BJ (cell line): ENCODE measurements around the gene ARSK. TPM values are rescaled to one million over a fixed set of nuclear protein-coding genes. Genes with fewer than 3 reads are reported as not detected.
"Not testable (repeated sequence)": the region's sequence is repeated elsewhere in the genome, so short reads cannot be mapped to it uniquely, and the experiment has no call there.

Source experiments
- CTCF ChIA-PET: fragments of 350-600 bp; formaldehyde crosslinking; extraction: SDS; loops from one replicate; lab custom pipeline; 2021; ENCODE audit warnings: antibody characterized with exemption, inconsistent platforms; lab: Yijun Ruan, JAX
- POLR2A ChIA-PET: fragments of 300-600 bp; sonication (Branson Sonifier 250); formaldehyde crosslinking; extraction: SDS; loops from one replicate; lab custom pipeline; 2021; ENCODE audit warnings: antibody characterized with exemption; lab: Charles Lee
- DNase-seq: peaks from one replicate; pipeline ENCODE4 v3.0.0-alpha.2; 2011; ENCODE audit warnings: low read depth
- H3K27me3 ChIP-seq: 2 replicates; pipeline ENCODE4 v1.6.0; 2011; ENCODE audit warnings: low read length; ENCODE audit not compliant: control insufficient read depth, insufficient read depth
- H3K36me3 ChIP-seq: 2 replicates; pipeline ENCODE4 v1.5.1; 2011; ENCODE audit warnings: low read length; ENCODE audit not compliant: control insufficient read depth, insufficient read depth
- H3K4me3 ChIP-seq: 2 replicates; pipeline ENCODE4 v1.5.1; 2011; ENCODE audit warnings: low read depth, mild to moderate bottlenecking, control low read depth, low read length
- polyA plus RNA-seq: library from polyadenylated mRNA; depleted of rRNA; stranded (reverse); fragments of >200 nt; gene quantifications from 2 replicates; pipeline ENCODE4 v1.2.3, GENCODE V29; 2011
- TF ChIP-seq, protein P1 (sequence below): IDR thresholded peaks from 2 replicates; pipeline ENCODE4 v1.5.1; 2011; ENCODE audit warnings: low read depth, mild to moderate bottlenecking, control low read depth, inconsistent platforms, low read length, moderate library complexity; ENCODE audit not compliant: insufficient read depth

Gene ARSK
- polyA plus RNA-seq, 1 experiment, result 8.0 TPM

DNA sequence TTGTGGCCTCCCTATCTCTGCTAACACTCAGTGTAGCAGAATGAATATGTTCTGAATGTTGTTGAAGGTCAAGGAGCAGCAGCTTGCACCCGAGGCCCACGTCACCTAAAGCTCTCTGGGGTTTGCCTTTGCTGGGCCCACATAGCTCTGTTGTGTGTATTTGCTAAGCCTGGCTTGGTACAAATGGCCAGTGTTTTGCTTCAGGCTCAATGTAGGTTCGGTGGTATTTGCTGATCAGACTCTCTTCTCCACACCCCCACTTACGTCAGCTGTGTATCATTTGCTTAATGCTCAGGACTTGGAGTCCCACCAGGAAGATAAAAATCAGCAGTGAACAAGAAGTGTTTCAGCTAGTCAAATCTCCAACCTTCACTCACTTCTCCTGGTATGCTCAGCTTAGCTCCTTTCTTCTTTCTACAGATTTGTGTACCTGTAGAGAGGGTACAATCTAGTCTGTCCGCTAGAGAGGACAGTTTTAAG lies 86.9 kb downstream of the ARSK start:
- Histone ChIP-seq H3K27me3 (peaks cover 2% of the 10 kb centered on the region; the same call in 1 of the 2 replicates), H3K36me3 (no peaks in the 10 kb centered on the region), H3K4me3 (no peak overlapping the region)
- DNase-seq, result no peak
- POLR2A ChIA-PET, result no interaction called here
- TF ChIP-seq, protein P1, sequence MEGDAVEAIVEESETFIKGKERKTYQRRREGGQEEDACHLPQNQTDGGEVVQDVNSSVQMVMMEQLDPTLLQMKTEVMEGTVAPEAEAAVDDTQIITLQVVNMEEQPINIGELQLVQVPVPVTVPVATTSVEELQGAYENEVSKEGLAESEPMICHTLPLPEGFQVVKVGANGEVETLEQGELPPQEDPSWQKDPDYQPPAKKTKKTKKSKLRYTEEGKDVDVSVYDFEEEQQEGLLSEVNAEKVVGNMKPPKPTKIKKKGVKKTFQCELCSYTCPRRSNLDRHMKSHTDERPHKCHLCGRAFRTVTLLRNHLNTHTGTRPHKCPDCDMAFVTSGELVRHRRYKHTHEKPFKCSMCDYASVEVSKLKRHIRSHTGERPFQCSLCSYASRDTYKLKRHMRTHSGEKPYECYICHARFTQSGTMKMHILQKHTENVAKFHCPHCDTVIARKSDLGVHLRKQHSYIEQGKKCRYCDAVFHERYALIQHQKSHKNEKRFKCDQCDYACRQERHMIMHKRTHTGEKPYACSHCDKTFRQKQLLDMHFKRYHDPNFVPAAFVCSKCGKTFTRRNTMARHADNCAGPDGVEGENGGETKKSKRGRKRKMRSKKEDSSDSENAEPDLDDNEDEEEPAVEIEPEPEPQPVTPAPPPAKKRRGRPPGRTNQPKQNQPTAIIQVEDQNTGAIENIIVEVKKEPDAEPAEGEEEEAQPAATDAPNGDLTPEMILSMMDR, result no peak
- CTCF ChIA-PET, result interaction anchor here (1.9 to 7.2 kb wide), 4 partner anchors 19 to 206 kb away, joined by 4 to 78 read pairs (median 24); no protein-coding TSS in a partner anchor

DNA sequence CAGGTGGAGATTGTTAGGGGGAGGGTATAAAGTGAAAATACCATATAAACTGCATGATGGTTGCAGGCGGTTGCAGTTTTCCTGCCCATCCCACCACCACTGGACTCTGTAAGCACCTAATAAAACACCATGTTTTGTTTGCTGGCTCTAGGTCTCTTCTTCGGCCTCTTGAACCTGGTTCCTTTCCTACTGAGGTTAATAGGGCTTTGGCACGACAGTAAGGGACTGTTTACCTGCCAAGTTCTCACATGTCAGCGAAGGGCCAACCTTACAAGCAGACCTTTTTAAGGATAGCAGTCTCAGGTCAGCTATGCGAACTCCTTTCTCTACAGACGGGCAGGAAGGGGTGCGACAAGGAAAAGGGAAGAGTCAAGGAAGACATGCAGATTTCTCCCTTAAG lies 88.3 kb downstream of the ARSK start:
- Histone ChIP-seq H3K27me3 (peaks cover 2% of the 10 kb centered on the region; the same call in 1 of the 2 replicates), H3K36me3 (no peaks in the 10 kb centered on the region), H3K4me3 (no peak overlapping the region)
- ChIA-PET CTCF (interaction anchor here (0.6 to 7.2 kb wide), 9 partner anchors 12 to 215 kb away, joined by 3 to 78 read pairs (median 3); no protein-coding TSS in a partner anchor), POLR2A (interaction anchor here (0.5 kb wide), 1 partner anchor 9 kb away, joined by 8 read pairs; no protein-coding TSS in a partner anchor)
- no peak for DNase-seq
- TF ChIP-seq, protein P1, result no peak

DNA sequence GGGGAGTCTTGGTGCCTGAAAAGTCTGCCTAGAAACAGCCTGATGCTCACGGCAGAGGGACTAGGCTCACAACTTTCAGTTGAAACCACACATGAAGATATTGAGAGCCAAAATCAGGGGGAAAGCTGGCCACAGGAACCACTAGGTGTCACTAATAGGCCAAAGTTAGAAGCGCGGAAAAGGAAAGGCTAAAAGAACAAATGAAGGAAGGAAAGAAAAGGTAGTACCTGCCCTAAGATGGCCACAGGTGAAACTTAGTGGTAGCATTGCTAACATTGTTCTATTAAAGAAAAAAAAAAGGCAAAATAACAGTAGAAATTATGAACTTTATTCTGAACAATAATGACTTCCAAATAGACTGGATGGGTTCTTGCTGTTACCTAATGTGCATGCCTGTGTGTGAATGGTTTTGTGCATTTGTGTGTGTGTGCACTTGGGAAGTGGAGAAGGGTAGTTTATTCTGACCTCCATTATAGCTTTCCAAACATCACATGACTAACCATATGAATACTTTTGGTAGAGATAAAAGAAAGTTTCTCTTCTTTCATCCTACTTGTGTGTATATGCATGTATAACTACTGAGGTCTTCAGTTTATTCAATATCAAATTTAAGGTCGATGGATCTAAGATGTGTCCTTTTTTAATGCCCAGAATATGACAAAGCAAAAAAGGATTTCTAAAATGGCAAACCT lies 89.6 kb downstream of the ARSK start:
- DNase-seq, result no peak
- POLR2A ChIA-PET, result no interaction called here
- CTCF ChIA-PET, result interaction anchor here (0.6 to 7.2 kb wide), 18 partner anchors 8 to 696 kb away, joined by 3 to 78 read pairs (median 4); no protein-coding TSS in a partner anchor
- H3K36me3 ChIP-seq, result no peaks in the 10 kb centered on the region
- no peaks in the 10 kb centered on the region for H3K27me3 ChIP-seq
- H3K4me3 ChIP-seq, result no peak overlapping the region
- TF ChIP-seq, protein P1, result peak; percentile 79

DNA sequence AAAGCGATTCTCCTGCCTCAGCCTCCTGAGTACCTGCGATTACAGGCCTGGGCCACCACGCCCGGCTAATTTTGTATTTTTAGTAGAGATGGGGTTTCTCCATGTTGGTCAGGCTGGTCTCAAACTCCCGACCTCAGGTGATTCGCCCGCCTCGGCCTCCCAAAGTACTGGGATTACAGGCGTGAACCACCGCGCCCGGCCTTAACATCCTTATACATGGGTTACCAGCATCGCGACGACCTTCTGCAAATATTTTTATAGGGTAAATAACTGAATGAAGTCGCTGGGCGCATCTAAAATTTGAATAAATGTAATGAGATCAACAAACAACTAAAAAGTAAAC lies 91.3 kb downstream of the ARSK start:
- ChIA-PET POLR2A (interaction anchor here (0.6 kb wide), 1 partner anchor 434 kb away, joined by 3 read pairs; no protein-coding TSS in a partner anchor), CTCF (interaction anchor here (0.9 to 7.2 kb wide), 11 partner anchors 14 to 202 kb away, joined by 3 to 78 read pairs (median 5); no protein-coding TSS in a partner anchor)
- not testable (repeated sequence) for DNase-seq, H3K27me3 ChIP-seq, H3K4me3 ChIP-seq, H3K36me3 ChIP-seq

DNA sequence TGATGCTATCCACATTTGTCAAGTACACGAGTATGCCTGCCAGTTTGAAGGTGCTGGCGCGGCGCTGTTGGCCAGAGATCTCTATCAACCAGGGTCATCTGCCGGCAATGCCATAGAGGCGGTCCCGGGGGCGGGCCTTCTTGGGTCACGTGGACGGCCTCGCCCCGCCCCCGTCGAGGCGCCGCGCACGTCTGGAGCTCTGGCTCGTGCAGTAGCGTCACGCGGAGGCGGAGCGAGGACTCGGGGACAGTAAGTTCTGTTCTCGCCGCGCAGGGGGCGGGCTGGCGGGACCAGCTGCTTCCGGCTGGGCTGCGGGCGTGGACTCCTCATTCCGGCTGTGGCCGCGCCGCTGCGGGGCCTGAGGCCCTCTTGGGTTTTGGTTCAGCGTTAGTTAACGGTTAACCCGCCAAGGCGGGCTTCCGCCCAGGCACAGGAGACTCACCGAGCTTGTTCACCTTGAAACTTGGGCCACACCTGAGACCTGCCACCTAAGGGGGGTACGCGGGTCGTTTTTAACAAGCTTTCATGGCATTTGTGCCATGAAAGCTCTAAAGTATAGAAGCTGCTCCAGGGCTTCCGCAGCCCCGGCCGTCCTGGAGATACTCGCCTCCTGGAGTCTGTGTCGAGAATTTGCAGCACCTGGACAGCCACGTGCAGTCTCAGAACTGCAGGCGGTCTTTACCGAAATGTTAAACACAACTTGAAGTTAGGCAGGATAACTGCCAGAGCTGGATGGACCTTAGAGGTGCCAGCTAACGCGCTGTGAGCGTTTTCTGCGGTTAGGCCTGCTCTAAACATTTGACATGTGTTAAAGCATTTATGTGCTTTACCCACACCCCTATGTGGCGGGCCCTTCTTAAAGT lies 91.9 kb downstream of the ARSK start, which contains the start of gene RFESD:
RFESD (plus strand) TSS at position 209 of the 863 bp plus-strand sequence. CDS start 5,495 bp downstream, outside the sequence.
- CTCF ChIA-PET, result interaction anchor here (0.6 to 7.2 kb wide), 13 partner anchors 14 to 1417 kb away, joined by 3 to 78 read pairs (median 4); no protein-coding TSS in a partner anchor
- TF ChIP-seq, protein P1, result 0 out of 2 replicates have a peak, but pooled peaks have one; percentile 3
- Histone ChIP-seq H3K36me3 (no peaks in the 10 kb centered on the region), H3K4me3 (peak within 1 kb of the TSS; percentile 55), H3K27me3 (no peaks in the 10 kb centered on the region)
- peak; percentile 72 for DNase-seq
- POLR2A ChIA-PET, result interaction anchor here (0.5 to 0.7 kb wide), 10 partner anchors 12 to 434 kb away, joined by 3 to 7 read pairs (median 4); no protein-coding TSS in a partner anchor
